Astrocyte of the spinal cord (primary cell): ENCODE measurements around the gene RYR3.

Experiments used
- DNase-seq: peaks from one replicate; pipeline ENCODE4 v3.0.0; 2011; ENCODE audit warnings: low read depth, low spot score
- H3K4me3 ChIP-seq: 2 replicates; pipeline ENCODE4 v1.5.1; 2011; ENCODE audit warnings: low read depth, mild to moderate bottlenecking, low read length, moderate library complexity
- in situ Hi-C: cut with HindIII; loops from 2 replicates; pipeline ENCODE4 v1.10.0; 2017; ENCODE audit warnings: low sequenced_read_pairs
- TF ChIP-seq, protein P1 (sequence below): IDR thresholded peaks from 2 replicates; pipeline ENCODE4 v1.5.1; 2012; ENCODE audit warnings: low read depth, mild to moderate bottlenecking, low read length, inconsistent platforms

The RYR3 gene

DNA sequence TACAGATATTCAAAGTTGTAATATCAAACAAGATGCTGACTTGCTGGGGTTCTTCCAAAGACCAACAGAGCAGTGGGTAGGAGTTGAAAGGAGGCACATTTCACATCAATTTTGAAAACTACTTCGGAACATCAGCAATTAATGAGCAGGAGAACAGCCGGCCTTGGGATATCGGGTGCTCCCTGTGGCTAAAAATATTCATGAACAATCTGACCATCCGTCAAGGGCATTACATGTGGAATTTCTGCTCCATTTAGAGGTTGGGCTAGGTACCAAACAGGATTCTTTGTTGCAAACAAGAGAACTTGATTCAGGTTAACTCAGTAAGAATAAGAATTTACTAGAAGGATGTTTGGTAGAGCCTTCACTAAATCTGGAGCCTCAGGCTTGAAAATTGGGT, 223.9 kb downstream of the RYR3 start:
- TF ChIP-seq, protein P1, sequence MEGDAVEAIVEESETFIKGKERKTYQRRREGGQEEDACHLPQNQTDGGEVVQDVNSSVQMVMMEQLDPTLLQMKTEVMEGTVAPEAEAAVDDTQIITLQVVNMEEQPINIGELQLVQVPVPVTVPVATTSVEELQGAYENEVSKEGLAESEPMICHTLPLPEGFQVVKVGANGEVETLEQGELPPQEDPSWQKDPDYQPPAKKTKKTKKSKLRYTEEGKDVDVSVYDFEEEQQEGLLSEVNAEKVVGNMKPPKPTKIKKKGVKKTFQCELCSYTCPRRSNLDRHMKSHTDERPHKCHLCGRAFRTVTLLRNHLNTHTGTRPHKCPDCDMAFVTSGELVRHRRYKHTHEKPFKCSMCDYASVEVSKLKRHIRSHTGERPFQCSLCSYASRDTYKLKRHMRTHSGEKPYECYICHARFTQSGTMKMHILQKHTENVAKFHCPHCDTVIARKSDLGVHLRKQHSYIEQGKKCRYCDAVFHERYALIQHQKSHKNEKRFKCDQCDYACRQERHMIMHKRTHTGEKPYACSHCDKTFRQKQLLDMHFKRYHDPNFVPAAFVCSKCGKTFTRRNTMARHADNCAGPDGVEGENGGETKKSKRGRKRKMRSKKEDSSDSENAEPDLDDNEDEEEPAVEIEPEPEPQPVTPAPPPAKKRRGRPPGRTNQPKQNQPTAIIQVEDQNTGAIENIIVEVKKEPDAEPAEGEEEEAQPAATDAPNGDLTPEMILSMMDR: no peak
- no peak overlapping the region for H3K4me3 ChIP-seq
- in situ Hi-C loops: no loop called here
- DNase-seq: no peak

GRCh38 chr15:33535135-33535534, 224.4 kb downstream of the RYR3 start:
- no peak overlapping the region for H3K4me3 ChIP-seq
- DNase-seq: no peak
- TF ChIP-seq, protein P1: no peak
- in situ Hi-C loops: no loop called here

DNA sequence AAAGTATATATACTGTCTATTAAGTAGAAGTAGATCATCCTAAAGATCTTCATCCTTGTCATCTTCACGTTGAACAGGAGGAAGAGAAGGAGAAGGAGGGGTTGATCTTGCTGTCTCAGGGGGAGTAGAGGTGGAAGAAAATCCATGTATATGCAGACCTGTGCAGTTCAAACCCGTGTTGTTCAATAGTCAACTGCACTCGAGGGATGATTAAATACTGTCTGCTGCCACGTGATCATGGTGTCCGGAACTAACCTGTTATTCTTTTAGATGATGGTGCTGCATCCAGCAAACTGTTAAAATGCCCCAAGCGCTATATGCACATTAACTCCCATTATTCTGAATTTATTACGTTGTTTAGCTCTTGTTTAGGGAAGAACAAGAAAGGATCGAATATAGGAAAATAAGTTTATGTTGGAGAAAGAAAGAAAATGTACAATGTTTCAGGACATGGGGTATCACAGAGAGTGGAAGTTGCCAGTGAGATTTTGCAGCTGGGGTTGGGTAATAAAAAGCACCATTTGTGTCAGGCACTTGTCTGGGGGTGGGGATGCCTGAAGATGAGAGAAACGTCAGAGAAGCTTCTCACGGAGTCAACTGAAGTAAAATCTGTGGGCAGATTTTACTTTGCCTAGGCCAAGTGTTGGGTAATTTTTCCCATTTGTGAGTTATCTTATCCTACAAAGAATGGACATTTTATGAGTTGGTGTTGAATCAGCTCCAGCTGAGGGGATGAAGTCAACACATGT, 229.2 kb downstream of the RYR3 start:
- TF ChIP-seq, protein P1: no peak
- in situ Hi-C loops: no loop called here
- DNase-seq: no peak
- no peak overlapping the region for H3K4me3 ChIP-seq

GRCh38 chr15:33543957-33544356, 233.2 kb downstream of the RYR3 start:
- no peak overlapping the region for H3K4me3 ChIP-seq
- TF ChIP-seq, protein P1: no peak
- DNase-seq: no peak
- in situ Hi-C loops: no loop called here

- in situ Hi-C loops: no loop called here
- no peak for DNase-seq
- no peak overlapping the region for H3K4me3 ChIP-seq
- TF ChIP-seq, protein P1: no peak
Measured at GRCh38 chr15:33545866-33546265, 235.1 kb downstream of the RYR3 start.

GRCh38 chr15:33547876-33548275, 237.1 kb downstream of the RYR3 start:
- H3K4me3 ChIP-seq: no peak overlapping the region
- DNase-seq: peak; percentile 54
- TF ChIP-seq, protein P1: no peak
- in situ Hi-C loops: no loop called here
